Breast epithelium (tissue), 4 donors: ENCODE measurements around the gene KRT3. TPM values are rescaled to one million over a fixed set of nuclear protein-coding genes. Genes with fewer than 3 reads are reported as not detected.

Source experiments
- DNase-seq, 2 donors: peaks; one replicate each; pipeline ENCODE4 v3.0.0-alpha.2; 2019; ENCODE audit warnings: low spot score in 2 of 2
- H3K27ac ChIP-seq, 2 donors: fragments of 200-600 bp; sonication (generic) in 1 of 2; one replicate each; pipeline ENCODE4 v1.5.1; 2016 to 2019; ENCODE audit warnings: mild to moderate bottlenecking in 1 of 2
- H3K27me3 ChIP-seq, 2 donors: fragments of 200-600 bp; sonication (generic) in 1 of 2; one replicate each; pipeline versions ENCODE4 v1.5.1 to v1.6.0; 2017 to 2019; ENCODE audit warnings: control low read depth in 1 of 2, mild to moderate bottlenecking in 1 of 2
- H3K36me3 ChIP-seq: fragments of 200-600 bp; one replicate; pipeline ENCODE4 v1.5.1; 2019
- H3K4me1 ChIP-seq, 2 donors: fragments of 200-600 bp; sonication (generic); one replicate each; pipeline ENCODE4 v1.5.1; 2016 to 2019; ENCODE audit warnings: control low read depth in 1 of 2
- H3K4me3 ChIP-seq, 3 donors: fragments of 200-600 bp; sonication (generic); 1 replicate in 2 of 3; 2 replicates in 1 of 3; pipeline ENCODE4 v1.5.1; 2016 to 2019; ENCODE audit warnings: mild to moderate bottlenecking in 3 of 3, moderate library complexity in 2 of 3
- H3K9me3 ChIP-seq, 2 donors: fragments of 200-600 bp; sonication (generic) in 1 of 2; one replicate each; pipeline ENCODE4 v1.5.1; 2016 to 2019; ENCODE audit warnings: control low read depth in 1 of 2
- CTCF ChIP-seq, 3 donors: fragments of 450-650 bp; IDR thresholded peaks; one replicate each; pipeline ENCODE4 v1.5.1; 2016 to 2017; ENCODE audit warnings: antibody characterized with exemption in 3 of 3, mild to moderate bottlenecking in 3 of 3, moderate library complexity in 3 of 3
- POLR2A ChIP-seq: fragments of 450-650 bp; IDR thresholded peaks from one replicate; pipeline ENCODE4 v1.6.1; 2016; ENCODE audit warnings: antibody characterized with exemption, mild to moderate bottlenecking, moderate library complexity
- POLR2AphosphoS5 ChIP-seq, 3 donors: sonication (generic); formaldehyde crosslinking; IDR thresholded peaks; one replicate each; pipeline ENCODE4 v1.6.1; 2017; ENCODE audit warnings: antibody characterized with exemption in 3 of 3
- intact Hi-C: fragments of 100-400 bp; cut with DNase I; formaldehyde crosslinking; loops from one replicate; pipeline ENCODE4 v1.15.1; 2023; ENCODE audit warnings: low total_unique reads
- total RNA-seq, 3 donors: library from RNA; depleted of rRNA; stranded (reverse); fragments of >200 nt; gene quantifications; one replicate each; pipeline ENCODE4 v1.1.0, GENCODE V29; 2016

KRT3 gene
- total RNA-seq, 3 donors from 2014 or later = not detected

GRCh38 chr12:52800259-52800917 is 4.5 kb upstream of the KRT3 start:
- no peak for DNase-seq
- no peaks in the 10 kb centered on the region for H3K9me3 ChIP-seq
- TF ChIP-seq POLR2AphosphoS5 (IDR thresholded peaks at IDR 0.05) = no peak
- TF ChIP-seq CTCF (IDR thresholded peaks at IDR 0.05) = no peak
- TF ChIP-seq POLR2A = no peak

GRCh38 chr12:52799505-52800211 is 3.7 kb upstream of the KRT3 start:
- no peak for DNase-seq
- Histone ChIP-seq H3K4me1 (no peaks in the 10 kb centered on the region), H3K36me3 (no peaks in the 10 kb centered on the region), H3K27me3 (no peaks in the 10 kb centered on the region), H3K4me3 (no peak overlapping the region), H3K9me3 (no peaks in the 10 kb centered on the region), H3K27ac (no peak overlapping the region)
- TF ChIP-seq POLR2A = no peak
- TF ChIP-seq POLR2AphosphoS5 (IDR thresholded peaks at IDR 0.05) = no peak
- no peak for TF ChIP-seq CTCF (IDR thresholded peaks at IDR 0.05)
- intact Hi-C loops = loop anchor here (10.0 kb wide), 1 partner anchor 45 kb away; the partner anchor contains the start of gene KRT78

More at GRCh38 chr12:52800259-52800917, 4.5 kb upstream of the KRT3 start:
- intact Hi-C loops = no loop called here
- Histone ChIP-seq H3K27ac (no peak overlapping the region), H3K4me3 (no peak overlapping the region), H3K27me3 (no peaks in the 10 kb centered on the region), H3K36me3 (no peaks in the 10 kb centered on the region), H3K4me1 (no peaks in the 10 kb centered on the region)

GRCh38 chr12:52798671-52799504 is 3.0 kb upstream of the KRT3 start:
- Histone ChIP-seq H3K27me3 (no peaks in the 10 kb centered on the region), H3K4me3 (no peak overlapping the region), H3K27ac (no peak overlapping the region), H3K4me1 (no peaks in the 10 kb centered on the region), H3K36me3 (no peaks in the 10 kb centered on the region), H3K9me3 (no peaks in the 10 kb centered on the region)
- no peak for DNase-seq
- intact Hi-C loops = loop anchor here (10.0 kb wide), 1 partner anchor 46 kb away; the partner anchor contains the start of gene KRT78
- TF ChIP-seq POLR2A = no peak
- TF ChIP-seq POLR2AphosphoS5 (IDR thresholded peaks at IDR 0.05) = no peak
- TF ChIP-seq CTCF (IDR thresholded peaks at IDR 0.05) = no peak

- no peak for DNase-seq
- Histone ChIP-seq H3K9me3 (no peaks in the 10 kb centered on the region), H3K27ac (no peak overlapping the region), H3K4me3 (no peak overlapping the region), H3K27me3 (no peaks in the 10 kb centered on the region), H3K36me3 (no peaks in the 10 kb centered on the region), H3K4me1 (no peaks in the 10 kb centered on the region)
- TF ChIP-seq POLR2A (no peak), CTCF (IDR thresholded peaks at IDR 0.05) (no peak), POLR2AphosphoS5 (IDR thresholded peaks at IDR 0.05) (no peak)
- intact Hi-C loops = loop anchor here (10.0 kb wide), 1 partner anchor 47 kb away; the partner anchor contains the start of gene KRT78
Measured at GRCh38 chr12:52798003-52798670, 2.2 kb upstream of the KRT3 start.
